ENCODE measurements around the gene ARMC10.
"Not testable (repeated sequence)": the region's sequence is repeated elsewhere in the genome, so short reads cannot be mapped to it uniquely, and the experiment has no call there.

DNA sequence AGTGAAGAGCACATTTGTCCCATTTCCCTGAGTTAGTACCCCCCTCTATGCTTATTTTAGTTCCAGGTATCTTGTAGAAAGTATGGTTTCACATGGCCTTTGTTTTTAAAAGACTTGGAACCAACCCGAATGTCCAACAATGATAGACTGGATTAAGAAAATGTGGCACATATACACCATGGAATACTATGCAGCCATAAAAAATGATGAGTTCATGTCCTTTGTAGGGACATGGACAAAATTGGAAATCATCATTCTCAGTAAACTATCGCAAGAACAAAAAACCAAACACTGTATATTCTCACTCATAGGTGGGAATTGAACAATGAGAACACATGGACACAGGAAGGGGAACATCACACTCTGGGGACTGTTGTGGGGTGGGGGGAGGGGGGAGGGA is 20.6 kb downstream of the ARMC10 start:
- TF ChIP-seq, protein P1, sequence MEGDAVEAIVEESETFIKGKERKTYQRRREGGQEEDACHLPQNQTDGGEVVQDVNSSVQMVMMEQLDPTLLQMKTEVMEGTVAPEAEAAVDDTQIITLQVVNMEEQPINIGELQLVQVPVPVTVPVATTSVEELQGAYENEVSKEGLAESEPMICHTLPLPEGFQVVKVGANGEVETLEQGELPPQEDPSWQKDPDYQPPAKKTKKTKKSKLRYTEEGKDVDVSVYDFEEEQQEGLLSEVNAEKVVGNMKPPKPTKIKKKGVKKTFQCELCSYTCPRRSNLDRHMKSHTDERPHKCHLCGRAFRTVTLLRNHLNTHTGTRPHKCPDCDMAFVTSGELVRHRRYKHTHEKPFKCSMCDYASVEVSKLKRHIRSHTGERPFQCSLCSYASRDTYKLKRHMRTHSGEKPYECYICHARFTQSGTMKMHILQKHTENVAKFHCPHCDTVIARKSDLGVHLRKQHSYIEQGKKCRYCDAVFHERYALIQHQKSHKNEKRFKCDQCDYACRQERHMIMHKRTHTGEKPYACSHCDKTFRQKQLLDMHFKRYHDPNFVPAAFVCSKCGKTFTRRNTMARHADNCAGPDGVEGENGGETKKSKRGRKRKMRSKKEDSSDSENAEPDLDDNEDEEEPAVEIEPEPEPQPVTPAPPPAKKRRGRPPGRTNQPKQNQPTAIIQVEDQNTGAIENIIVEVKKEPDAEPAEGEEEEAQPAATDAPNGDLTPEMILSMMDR (IDR thresholded peaks at IDR 0.05), result not testable (repeated sequence)
- not testable (repeated sequence) for TF ChIP-seq EP300, POLR2A (IDR thresholded peaks at IDR 0.05)

Measured in gastroesophageal sphincter (tissue), 3 donors.